Gastroesophageal sphincter (tissue), 4 donors: Measurements from ENCODE around the gene GNG2. TPM values are rescaled to one million over a fixed set of nuclear protein-coding genes. Genes with fewer than 3 reads are reported as not detected.

ENCODE experiments used
- ATAC-seq: fragments of 150-250 bp; one replicate; pipeline ENCODE4 v1.9.1; 2016; ENCODE audit warnings: mild to moderate bottlenecking, moderate library complexity
- H3K27ac ChIP-seq, 4 donors: fragments of 200-600 bp; sonication (generic) in 3 of 4; 1 replicate in 3 of 4; 2 replicates in 1 of 4; pipeline ENCODE4 v1.5.1; 2016 to 2019
- H3K27me3 ChIP-seq: fragments of 200-600 bp; sonication (generic); one replicate; pipeline ENCODE4 v1.5.1; 2019
- H3K36me3 ChIP-seq, 2 donors: fragments of 200-600 bp; sonication (generic); one replicate each; pipeline ENCODE4 v1.5.1; 2019; ENCODE audit warnings: control low read depth in 1 of 2
- H3K4me1 ChIP-seq, 3 donors: fragments of 200-600 bp; sonication (generic); 1 replicate in 2 of 3; 2 replicates in 1 of 3; pipeline ENCODE4 v1.5.1; 2016 to 2019; ENCODE audit warnings: control low read depth in 2 of 3
- H3K4me3 ChIP-seq, 2 donors: fragments of 200-600 bp; sonication (generic); one replicate each; pipeline ENCODE4 v1.5.1; 2019; ENCODE audit warnings: mild to moderate bottlenecking in 1 of 2, moderate library complexity in 1 of 2
- H3K9me3 ChIP-seq, 3 donors: fragments of 200-600 bp; sonication (generic); one replicate each; pipeline ENCODE4 v1.5.1; 2017 to 2019; ENCODE audit warnings: control low read depth in 2 of 3
- EP300 ChIP-seq: sonication (generic); formaldehyde crosslinking; IDR thresholded peaks from one replicate; pipeline ENCODE4 v1.6.1; 2017; ENCODE audit warnings: antibody characterized with exemption, mild to moderate bottlenecking
- POLR2A ChIP-seq, 2 donors: fragments of 450-650 bp; IDR thresholded peaks; one replicate each; pipeline ENCODE4 v1.6.1; 2017; ENCODE audit warnings: antibody characterized with exemption in 2 of 2, mild to moderate bottlenecking in 2 of 2, moderate library complexity in 1 of 2
- POLR2AphosphoS5 ChIP-seq: sonication (generic); formaldehyde crosslinking; IDR thresholded peaks from one replicate; pipeline ENCODE4 v1.6.1; 2017; ENCODE audit warnings: antibody characterized with exemption
- WGBS, 2 donors: methylation state at CpG; one replicate each; pipeline ENCODE4 v1.1.5; 2018; ENCODE audit warnings: low coverage in 1 of 2; 5-methylcytosine and 5-hydroxymethylcytosine counted together
- total RNA-seq, 4 donors: library from RNA; depleted of rRNA; stranded (reverse); fragments of >200 nt; gene quantifications; one replicate each; pipeline ENCODE4 v1.1.0, GENCODE V29; 2016
- TF ChIP-seq, protein P1 (sequence below), 4 experiments: fragments of 200-600 bp in 2 of 4; fragments of 450-650 bp in 2 of 4; sonication (generic) in 1 of 4; IDR thresholded peaks; one replicate each; pipeline ENCODE4 v1.5.1; 2017 to 2019; ENCODE audit warnings: antibody characterized with exemption in 4 of 4, mild to moderate bottlenecking in 2 of 4, moderate library complexity in 2 of 4

GNG2 gene
- total RNA-seq, 4 donors from 2014 or later, result 15.7 to 21.2 (median 17.8) TPM

DNA sequence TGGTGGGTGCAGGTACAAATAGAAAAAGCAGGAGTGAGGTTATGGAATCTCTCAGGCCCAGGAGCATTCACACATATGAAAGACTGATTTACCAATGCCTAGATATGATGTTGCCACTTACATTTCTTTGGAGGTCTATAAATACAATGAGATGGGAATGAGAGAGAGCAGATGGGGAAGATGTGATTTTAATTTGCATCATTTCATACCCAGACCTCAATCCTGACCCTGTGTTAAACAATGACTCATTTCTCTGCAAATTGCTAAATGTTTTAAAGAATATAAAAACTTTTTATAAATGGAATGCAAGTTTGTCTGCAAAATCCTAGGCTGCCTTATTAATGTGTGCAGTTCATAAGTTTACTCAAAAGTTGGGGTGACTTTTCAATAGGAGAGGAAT lies 38.6 kb upstream of the GNG2 start:
- Histone ChIP-seq H3K27ac (no peak overlapping the region), H3K36me3 (no peaks in the 10 kb centered on the region), H3K27me3 (no peaks in the 10 kb centered on the region), H3K4me1 (peaks cover 0 to 3% (median 0%) of the 10 kb centered on the region in 3 donors), H3K4me3 (no peak overlapping the region), H3K9me3 (no peaks in the 10 kb centered on the region)
- TF ChIP-seq, protein P1, sequence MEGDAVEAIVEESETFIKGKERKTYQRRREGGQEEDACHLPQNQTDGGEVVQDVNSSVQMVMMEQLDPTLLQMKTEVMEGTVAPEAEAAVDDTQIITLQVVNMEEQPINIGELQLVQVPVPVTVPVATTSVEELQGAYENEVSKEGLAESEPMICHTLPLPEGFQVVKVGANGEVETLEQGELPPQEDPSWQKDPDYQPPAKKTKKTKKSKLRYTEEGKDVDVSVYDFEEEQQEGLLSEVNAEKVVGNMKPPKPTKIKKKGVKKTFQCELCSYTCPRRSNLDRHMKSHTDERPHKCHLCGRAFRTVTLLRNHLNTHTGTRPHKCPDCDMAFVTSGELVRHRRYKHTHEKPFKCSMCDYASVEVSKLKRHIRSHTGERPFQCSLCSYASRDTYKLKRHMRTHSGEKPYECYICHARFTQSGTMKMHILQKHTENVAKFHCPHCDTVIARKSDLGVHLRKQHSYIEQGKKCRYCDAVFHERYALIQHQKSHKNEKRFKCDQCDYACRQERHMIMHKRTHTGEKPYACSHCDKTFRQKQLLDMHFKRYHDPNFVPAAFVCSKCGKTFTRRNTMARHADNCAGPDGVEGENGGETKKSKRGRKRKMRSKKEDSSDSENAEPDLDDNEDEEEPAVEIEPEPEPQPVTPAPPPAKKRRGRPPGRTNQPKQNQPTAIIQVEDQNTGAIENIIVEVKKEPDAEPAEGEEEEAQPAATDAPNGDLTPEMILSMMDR (IDR thresholded peaks at IDR 0.05), result no peak
- no peak for TF ChIP-seq EP300
- TF ChIP-seq POLR2AphosphoS5, result no peak
- no peak for TF ChIP-seq POLR2A (IDR thresholded peaks at IDR 0.05)
- ATAC-seq, result no peak

DNA sequence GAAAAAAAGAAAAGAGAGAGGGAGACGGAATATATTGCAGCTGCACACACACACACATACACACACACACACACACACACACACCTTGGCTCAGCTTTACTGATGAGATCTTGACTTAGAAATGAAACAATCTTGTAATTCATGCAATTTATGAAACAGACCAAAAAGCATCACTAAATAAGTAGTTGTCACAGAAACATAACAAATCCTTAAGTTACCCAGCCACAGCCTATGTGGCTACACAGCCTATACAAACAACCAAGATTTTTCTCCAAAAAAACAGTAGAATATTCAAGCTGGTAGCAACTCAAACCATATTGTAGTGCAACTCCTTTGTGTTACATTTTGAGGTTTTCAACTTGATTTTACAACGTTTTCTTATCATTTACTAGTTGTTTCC lies 37.9 kb upstream of the GNG2 start:
- H3K4me3 ChIP-seq, result no peak overlapping the region
- no peaks in the 10 kb centered on the region for H3K36me3 ChIP-seq
- no peak for ATAC-seq
- H3K27me3 ChIP-seq, result no peaks in the 10 kb centered on the region
- H3K27ac ChIP-seq, result no peak overlapping the region
- WGBS, 2 donors, result 0 to 50% methylated on average over 1 to 2 of the region's 2 CpGs
- H3K4me1 ChIP-seq, result peaks cover 0 to 3% (median 0%) of the 10 kb centered on the region in 3 donors
- TF ChIP-seq EP300 (no peak), POLR2A (IDR thresholded peaks at IDR 0.05) (no peak), POLR2AphosphoS5 (no peak)
- TF ChIP-seq, protein P1 (IDR thresholded peaks at IDR 0.05), result no peak
- H3K9me3 ChIP-seq, result no peaks in the 10 kb centered on the region

DNA sequence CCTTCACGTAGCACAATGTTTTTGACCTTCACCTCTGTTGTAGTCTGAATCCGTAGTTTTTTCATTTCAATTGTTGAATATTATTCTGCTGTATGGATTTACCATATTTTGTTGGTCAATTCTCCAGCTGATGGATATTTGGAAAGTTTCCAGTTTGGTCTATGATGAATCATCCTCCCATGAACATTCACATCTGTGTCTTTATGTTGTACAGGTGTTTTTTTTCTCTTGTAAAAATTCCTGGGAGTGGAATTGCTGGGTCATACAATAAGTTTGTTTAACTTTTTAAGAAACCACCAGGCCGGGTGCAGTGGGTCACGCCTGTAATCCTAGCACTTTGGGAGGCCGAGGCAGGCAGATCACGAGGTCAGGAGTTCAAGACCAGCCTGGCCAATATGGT lies 36.7 kb upstream of the GNG2 start:
- WGBS, 2 donors, result 66 to 87% methylated on average over 2 to 6 of the region's 6 CpGs
- H3K4me3 ChIP-seq, result no peak overlapping the region
- ATAC-seq, result no peak
- H3K4me1 ChIP-seq, result peaks cover 0 to 3% (median 0%) of the 10 kb centered on the region in 3 donors
- no peaks in the 10 kb centered on the region for H3K36me3 ChIP-seq
- no peak for TF ChIP-seq POLR2A (IDR thresholded peaks at IDR 0.05)
- H3K27me3 ChIP-seq, result no peaks in the 10 kb centered on the region
- H3K9me3 ChIP-seq, result no peaks in the 10 kb centered on the region
- no peak overlapping the region for H3K27ac ChIP-seq

DNA sequence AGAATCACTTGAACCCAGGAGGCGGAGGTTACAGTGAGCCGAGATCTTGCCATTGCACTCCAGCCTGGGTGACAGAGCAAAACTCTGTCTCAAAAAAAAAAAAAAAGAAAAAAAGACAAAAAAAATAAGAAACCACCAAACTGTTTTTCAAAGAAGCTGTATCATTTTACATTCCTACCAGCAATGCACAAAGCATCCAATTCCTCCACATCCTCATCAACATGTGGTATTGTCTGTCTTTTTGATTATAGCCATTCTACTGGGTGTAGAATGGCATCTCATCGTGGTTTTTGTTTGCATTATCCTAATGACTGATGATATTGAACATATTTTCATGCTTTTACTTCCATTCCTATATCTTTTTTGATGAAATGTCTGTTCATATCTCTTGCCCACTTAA lies 36.2 kb upstream of the GNG2 start:
- H3K36me3 ChIP-seq, result no peaks in the 10 kb centered on the region
- no peak for ATAC-seq
- no peak overlapping the region for H3K27ac ChIP-seq
- H3K27me3 ChIP-seq, result no peaks in the 10 kb centered on the region
- H3K4me3 ChIP-seq, result no peak overlapping the region
- TF ChIP-seq POLR2AphosphoS5 (no peak), POLR2A (IDR thresholded peaks at IDR 0.05) (no peak), EP300 (no peak)
- TF ChIP-seq, protein P1 (IDR thresholded peaks at IDR 0.05), result no peak
- peaks cover 0 to 3% (median 0%) of the 10 kb centered on the region in 3 donors for H3K4me1 ChIP-seq
- WGBS, 2 donors, result 56 to 88% methylated on average over 1 to 3 of the region's 3 CpGs
- H3K9me3 ChIP-seq, result no peaks in the 10 kb centered on the region

DNA sequence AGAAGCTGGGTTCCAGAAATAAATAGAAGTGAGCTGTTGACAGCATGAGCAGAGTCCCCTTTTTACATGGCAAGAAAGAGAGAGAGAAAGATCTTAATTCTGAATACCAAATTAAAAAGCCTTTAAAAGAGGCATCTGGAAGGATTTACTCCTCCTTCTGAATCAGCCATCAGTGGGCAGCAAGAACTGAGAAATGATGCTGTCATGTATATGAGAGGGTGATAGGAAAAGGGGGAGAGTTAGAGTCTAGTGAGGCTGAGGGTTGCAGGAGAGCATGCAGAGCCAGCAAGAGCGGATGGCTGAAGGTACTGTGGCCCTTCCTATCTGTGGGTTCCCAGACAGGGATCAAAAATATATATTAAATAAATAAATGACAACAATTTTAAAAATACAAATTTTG lies 34.5 kb upstream of the GNG2 start:
- ATAC-seq, result no peak
- H3K4me3 ChIP-seq, result no peak overlapping the region
- no peaks in the 10 kb centered on the region for H3K27me3 ChIP-seq
- H3K36me3 ChIP-seq, result no peaks in the 10 kb centered on the region
- H3K27ac ChIP-seq, result no peak overlapping the region
- H3K9me3 ChIP-seq, result no peaks in the 10 kb centered on the region
- WGBS, 2 donors, result 88 to 89% methylated on average over 1 of the region's 1 CpG
- H3K4me1 ChIP-seq, result peaks cover 0 to 3% (median 0%) of the 10 kb centered on the region in 3 donors
- no peak for TF ChIP-seq POLR2AphosphoS5
- TF ChIP-seq, protein P1 (IDR thresholded peaks at IDR 0.05), result no peak
- no peak for TF ChIP-seq EP300
- no peak for TF ChIP-seq POLR2A (IDR thresholded peaks at IDR 0.05)
